Endothelial cell of umbilical vein (primary cell): ENCODE results near the gene ITFG1. TPM values are rescaled to one million over a fixed set of nuclear protein-coding genes. Genes with fewer than 3 reads are reported as not detected.

Experiments used
- BruUV-seq: library from RNA; stranded (reverse); fragments of 400-500 nt; replicated peaks from 2 replicates; lab custom pipeline; 2021; lab: Mats Ljungman, UMichigan
- CTCF ChIA-PET: fragments of 300-600, 350-600 bp; sonication (Branson Sonifier 250); formaldehyde crosslinking; loops from one replicate; lab custom pipeline; 2021; ENCODE audit warnings: antibody characterized with exemption, inconsistent platforms; lab: Charles Lee
- POLR2A ChIA-PET: fragments of 300-600, 350-600 bp; sonication (Branson Sonifier 250); formaldehyde crosslinking; loops from one replicate; lab custom pipeline; 2021; ENCODE audit warnings: antibody characterized with exemption, inconsistent platforms; lab: Charles Lee
- DNase-seq: peaks from one replicate; pipeline ENCODE4 v3.0.0-alpha.2; 2011; ENCODE audit warnings: low read depth, low spot score
- FAIRE-seq: peaks from 2 replicates; lab custom pipeline; 2011; peaks lifted over from hg19 to GRCh38; lab: Jason Lieb, UNC
- H2AFZ ChIP-seq: 2 replicates; pipeline ENCODE4 v1.6.0; 2012; ENCODE audit warnings: low read depth, low read length, control low read depth, inconsistent platforms
- H3K27ac ChIP-seq: 2 replicates; pipeline ENCODE4 v1.5.1; 2011; ENCODE audit warnings: low read depth, mild to moderate bottlenecking, control low read depth, low read length, moderate library complexity; ENCODE audit not compliant: insufficient read depth
- H3K27me3 ChIP-seq, 2 experiments: 2 replicates each; pipeline versions ENCODE4 v1.6.0 to v1.6.1; 2011; ENCODE audit warnings: low read length in 2 of 2, mixed read lengths in 1 of 2; ENCODE audit not compliant: control insufficient read depth in 2 of 2, insufficient read depth in 2 of 2
- H3K36me3 ChIP-seq, 2 experiments: 2 replicates in 1 of 2; 3 replicates in 1 of 2; pipeline ENCODE4 v1.5.1; 2011; ENCODE audit warnings: low read length in 2 of 2, mild to moderate bottlenecking in 1 of 2, moderate library complexity in 1 of 2; ENCODE audit not compliant: control insufficient read depth in 2 of 2, insufficient read depth in 2 of 2; ENCODE audit errors: extremely low read depth in 1 of 2
- H3K4me1 ChIP-seq: 3 replicates; pipeline ENCODE4 v1.5.1; 2011; ENCODE audit warnings: mild to moderate bottlenecking, low read length; ENCODE audit not compliant: control insufficient read depth, insufficient read depth; ENCODE audit errors: extremely low read depth
- H3K4me2 ChIP-seq: 2 replicates; pipeline ENCODE4 v1.6.1; 2011; ENCODE audit warnings: low read length, control low read depth, mixed read lengths; ENCODE audit not compliant: insufficient read depth
- H3K4me3 ChIP-seq, 3 experiments: fragments of 200-600 bp in 1 of 3; sonication (generic), shearing (Covaris generic) in 1 of 3; replicated peaks in 1 of 3; 2 replicates each; pipeline ENCODE4 v1.5.1; 2011 to 2016; ENCODE audit warnings: control low read depth in 3 of 3, low read length in 3 of 3, mild to moderate bottlenecking in 2 of 3, inconsistent platforms in 1 of 3, low read depth in 1 of 3, moderate library complexity in 1 of 3; ENCODE audit not compliant: insufficient read depth in 1 of 3
- H3K79me2 ChIP-seq: 2 replicates; pipeline ENCODE4 v1.6.0; 2012; ENCODE audit warnings: low read length, inconsistent platforms; ENCODE audit not compliant: control insufficient read depth, insufficient read depth
- H3K9ac ChIP-seq: replicated peaks from 2 replicates; pipeline ENCODE3; 2011; ENCODE audit warnings: low read length, control low read depth; ENCODE audit not compliant: insufficient read depth; ENCODE audit errors: extremely low read depth
- H3K9me1 ChIP-seq: replicated peaks from 3 replicates; pipeline ENCODE4 v1.6.0; 2011; ENCODE audit warnings: mild to moderate bottlenecking, low read length; ENCODE audit not compliant: control insufficient read depth, insufficient read depth; ENCODE audit errors: extremely low read depth
- H3K9me3 ChIP-seq: replicated peaks from 2 replicates; pipeline ENCODE4 v1.5.1; 2012; ENCODE audit warnings: low read length, inconsistent platforms; ENCODE audit not compliant: control insufficient read depth, insufficient read depth
- H4K20me1 ChIP-seq: replicated peaks from 2 replicates; pipeline ENCODE3; 2011; ENCODE audit warnings: mild to moderate bottlenecking, low read length; ENCODE audit not compliant: control insufficient read depth, insufficient read depth; ENCODE audit errors: extremely low read depth
- CTCF ChIP-seq, 2 donors: IDR thresholded peaks; 1 replicate in 1 of 2; 2 replicates in 1 of 2; pipeline ENCODE4 v1.5.1; 2011; ENCODE audit warnings: low read length in 2 of 2, mild to moderate bottlenecking in 2 of 2, moderate library complexity in 2 of 2, control low read depth in 1 of 2, inconsistent platforms in 1 of 2, low read depth in 1 of 2; ENCODE audit not compliant: insufficient read depth in 1 of 2; ENCODE audit errors: extremely low read depth in 1 of 2
- EZH2 ChIP-seq: IDR thresholded peaks from 2 replicates; pipeline ENCODE4 v1.6.1; 2012; ENCODE audit warnings: borderline replicate concordance, low read depth, mild to moderate bottlenecking, moderate library complexity, low read length, inconsistent platforms; ENCODE audit not compliant: severe bottlenecking
- FOS ChIP-seq: IDR thresholded peaks from 2 replicates; pipeline ENCODE4 v1.6.1; 2011; ENCODE audit warnings: mild to moderate bottlenecking, low read length, moderate library complexity, borderline replicate concordance; ENCODE audit not compliant: insufficient read depth
- GATA2 ChIP-seq: IDR thresholded peaks from 2 replicates; pipeline ENCODE4 v1.7.0; 2011; ENCODE audit warnings: low read depth, mild to moderate bottlenecking, moderate library complexity, mixed read lengths, low read length; ENCODE audit not compliant: insufficient read length, insufficient read depth
- JUN ChIP-seq: IDR thresholded peaks from 2 replicates; pipeline ENCODE4 v1.6.1; 2011; ENCODE audit warnings: borderline replicate concordance, low read depth; ENCODE audit not compliant: insufficient read length, insufficient read depth
- MAX ChIP-seq: IDR thresholded peaks from 2 replicates; pipeline ENCODE4 v1.6.1; 2011; ENCODE audit not compliant: insufficient read depth, insufficient read length
- MYC ChIP-seq: IDR thresholded peaks from one replicate; pipeline ENCODE4 v1.6.1; 2011; ENCODE audit warnings: mild to moderate bottlenecking, low read depth, low read length
- POLR2A ChIP-seq: IDR thresholded peaks from 2 replicates; pipeline ENCODE4 v1.6.1; 2012; ENCODE audit warnings: low read depth, mild to moderate bottlenecking, control low read depth, low read length
- POLR2AphosphoS5 ChIP-seq: IDR thresholded peaks from 2 replicates; pipeline ENCODE4 v1.6.1; 2012; ENCODE audit warnings: low read depth, mild to moderate bottlenecking, control low read depth, low read length, moderate library complexity; ENCODE audit not compliant: insufficient read depth
- dilution Hi-C: fragments of 300-500 bp; cut with MboI; formaldehyde crosslinking; loops from one replicate; pipeline ENCODE4 v1.15.0; 2019; ENCODE audit warnings: low sequenced_read_pairs; ENCODE audit not compliant: extremely low pct_ligation_motif_present
- intact Hi-C: fragments of 100-400 bp; cut with micrococcal nuclease; formaldehyde crosslinking; loops from one replicate; pipeline ENCODE4 v1.10.0; 2022
- polyA plus RNA-seq, 4 experiments: library from polyadenylated mRNA; depleted of rRNA in 3 of 4; stranded (reverse) in 3 of 4; unstranded in 1 of 4; fragments of >200 nt; gene quantifications; 2 replicates each; pipeline versions ENCODE4 v1.2.1 to v1.2.3, GENCODE V29; 2011 to 2012; ENCODE audit warnings: missing spikeins in 1 of 4
- total RNA-seq: library from RNA; stranded (reverse); gene quantifications from 2 replicates; pipeline ENCODE4 v1.2.3, GENCODE V29; 2021

ITFG1 gene
- total and polyA plus RNA-seq, 2 donors (not counting 3 experiments of a cell fraction or from before 2014, with no cell fraction given), result 32.1 to 44.2 TPM

DNA sequence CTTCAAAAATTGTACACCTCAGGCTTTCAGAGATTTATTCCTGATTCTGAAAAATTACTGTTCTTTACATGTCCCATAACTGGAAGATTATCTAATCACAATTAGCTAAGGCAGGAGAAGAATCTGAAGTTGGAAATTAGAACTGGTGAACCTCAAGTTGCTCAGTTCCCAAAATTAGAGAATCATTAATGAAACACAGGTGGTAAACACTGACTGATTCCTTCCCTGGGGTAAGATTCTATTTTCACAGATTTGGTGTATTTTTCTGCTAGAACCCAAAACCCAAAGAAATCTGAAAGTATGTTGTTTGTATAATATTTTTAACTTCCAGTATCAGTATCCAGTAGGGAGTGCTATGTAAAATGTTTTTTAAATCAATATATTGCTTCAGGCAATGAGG is 26.0 kb upstream of the ITFG1 start:
- intact Hi-C loops, result no loop called here

More for the DNA sequence above, 26.0 kb upstream of the ITFG1 start:
- no TSS peak for BruUV-seq
- Histone ChIP-seq H3K4me2 (no peak overlapping the region), H3K27me3 (no peaks in the 10 kb centered on the region), H3K4me1 (no peaks in the 10 kb centered on the region), H3K9me3 (peaks cover 3% of the 10 kb centered on the region), H3K27ac (no peak overlapping the region), H3K4me3 (no peak overlapping the region), H4K20me1 (peaks cover 5% of the 10 kb centered on the region), H3K36me3 (no peaks in the 10 kb centered on the region), H2AFZ (no peak overlapping the region), H3K9ac (no peak overlapping the region), H3K79me2 (peaks cover 18% of the 10 kb centered on the region), H3K9me1 (no peaks in the 10 kb centered on the region)
- ChIA-PET CTCF (no interaction called here), POLR2A (interaction anchor here (0.6 kb wide), 1 partner anchor 115 kb away, joined by 3 read pairs; no protein-coding TSS in a partner anchor)
- TF ChIP-seq CTCF (IDR thresholded peaks at IDR 0.05; ENCODE audit: extremely low read depth in 1 of 2, insufficient read depth in 1 of 2, low read depth in 1 of 2, low read length in 2 of 2) (no peak), MYC (no peak), JUN (no peak), POLR2AphosphoS5 (no peak), GATA2 (no peak), EZH2 (no peak), FOS (no peak), MAX (no peak), POLR2A (no peak)
- FAIRE-seq (no peak), DNase-seq (no peak)
- dilution Hi-C loops, result no loop called here
